ENCODE results near the gene AACS. TPM values are rescaled to one million over a fixed set of nuclear protein-coding genes. Genes with fewer than 3 reads are reported as not detected.

Gene AACS
- total and polyA plus RNA-seq, 2 of the 8 experiments (the other 6 are each of a cell fraction or from before 2014, with no cell fraction given) = 51.9 to 52.4 TPM

- TF ChIP-seq CHD1 (IDR thresholded peaks at IDR 0.05; ENCODE audit: low read depth, low read length) = no peak
- TF ChIP-seq YY1 (IDR thresholded peaks at IDR 0.05; ENCODE audit: low read depth, low read length) = no peak
- no peak for TF ChIP-seq POLR2A (IDR thresholded peaks at IDR 0.05; ENCODE audit: control extremely low read depth in 1 of 2, low read depth in 2 of 2, low read length in 2 of 2)
- TF ChIP-seq EP300 (IDR thresholded peaks at IDR 0.05; ENCODE audit: borderline replicate concordance in 1 of 2, low read depth in 2 of 2, low read length in 2 of 2) = no peak
These were observed 10.9 kb downstream of the AACS start (continued) for GRCh38 chr12:125076103-125076502.

Measured in H1 (cell line).